ENCODE results near the gene PAXX. TPM values are rescaled to one million over a fixed set of nuclear protein-coding genes. Genes with fewer than 3 reads are reported as not detected.
A peak's percentile ranks its signal among the peaks of the same experiment; 100 is the strongest.
"Not testable (repeated sequence)": the region's sequence is repeated elsewhere in the genome, so short reads cannot be mapped to it uniquely, and the experiment has no call there.

Gene PAXX
- total RNA-seq, 1 donor from 2014 or later = 51.2 TPM

GRCh38 chr9:137032858-137033257 lies 40.6 kb downstream of the PAXX start:
- no peak for DNase-seq (ENCODE audit: low spot score)

DNA sequence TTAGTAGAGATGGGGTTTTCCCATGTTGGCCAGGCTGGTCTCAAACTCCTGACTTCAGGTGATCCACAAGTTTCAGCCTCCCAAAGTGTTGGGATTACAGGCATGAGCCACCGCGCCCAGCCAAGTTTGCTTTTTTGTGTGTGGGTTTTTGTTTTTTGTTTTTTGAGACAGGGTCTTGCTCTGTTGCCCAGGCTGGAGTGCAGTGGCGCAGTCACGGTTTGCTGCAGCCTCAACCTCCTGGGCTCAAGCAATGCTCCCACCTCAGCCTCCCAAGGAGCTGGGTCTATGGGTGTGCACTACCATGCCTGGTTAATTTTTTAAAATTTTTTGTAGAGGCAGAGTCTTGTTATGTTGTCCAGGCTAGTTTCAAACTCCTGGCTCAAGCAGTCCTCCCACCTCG lies 41.3 kb downstream of the PAXX start:
- DNase-seq (ENCODE audit: low spot score) = not testable (repeated sequence)

GRCh38 chr9:137034039-137034708 lies 42.0 kb downstream of the PAXX start:
- DNase-seq (ENCODE audit: low spot score) = no peak

DNA sequence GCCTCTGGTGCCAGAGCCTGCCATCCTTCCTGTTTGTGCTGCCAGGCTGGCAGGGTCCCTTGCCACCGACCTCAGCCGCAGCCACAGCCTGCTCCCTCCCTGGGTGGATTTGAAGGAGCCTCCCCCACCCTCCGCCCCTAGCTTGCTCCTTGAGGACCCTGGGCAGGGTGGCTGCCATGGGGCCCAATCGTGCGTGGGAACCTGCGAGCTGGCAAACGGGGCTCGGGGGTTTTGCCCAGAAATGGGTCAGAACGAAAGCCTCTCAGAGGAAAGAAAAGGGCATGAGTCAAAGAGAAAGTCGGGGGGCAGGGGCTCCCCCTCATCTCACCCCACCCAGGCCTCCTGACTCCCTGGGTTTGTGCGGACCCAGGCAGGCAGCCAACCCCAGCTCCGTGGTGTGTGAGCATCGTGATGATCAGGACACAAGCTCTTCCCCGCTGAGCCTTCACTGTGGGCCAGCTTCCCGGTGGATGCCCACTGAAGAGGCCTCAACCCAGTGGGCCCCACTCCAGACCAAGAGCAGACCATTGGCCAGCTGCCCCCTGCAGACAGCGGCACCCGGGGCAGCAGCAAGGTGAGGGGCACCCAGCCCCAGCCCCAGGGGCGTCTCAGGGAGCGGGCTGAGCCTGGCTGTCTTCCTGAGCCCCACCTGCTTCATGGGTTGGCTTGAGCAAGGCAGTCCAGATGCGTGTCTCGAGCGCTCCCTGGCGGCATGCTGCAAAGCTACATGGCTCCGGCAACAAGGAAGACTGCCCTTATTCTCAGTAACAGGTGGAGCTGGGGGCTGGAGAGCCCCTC lies 42.7 kb downstream of the PAXX start:
- DNase-seq (ENCODE audit: low spot score) = peak; percentile 84

DNA sequence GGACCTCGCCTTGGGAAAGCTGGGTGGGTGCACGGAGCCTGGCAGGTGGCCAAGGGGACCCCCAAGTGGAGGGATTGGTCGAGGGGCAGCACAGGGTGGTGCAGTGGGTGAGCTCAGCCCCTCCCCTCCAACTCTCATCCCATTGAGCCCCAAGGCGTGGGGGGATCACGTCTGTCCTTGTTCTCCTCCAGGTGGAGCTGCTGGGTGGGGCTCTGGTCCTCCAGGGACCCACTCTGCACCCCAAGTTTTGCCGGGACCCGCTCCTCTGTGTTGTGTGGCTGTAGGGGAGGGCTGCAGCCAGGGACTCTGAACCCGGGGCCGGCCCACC lies 43.2 kb downstream of the PAXX start:
- no peak for DNase-seq (ENCODE audit: low spot score)

DNA sequence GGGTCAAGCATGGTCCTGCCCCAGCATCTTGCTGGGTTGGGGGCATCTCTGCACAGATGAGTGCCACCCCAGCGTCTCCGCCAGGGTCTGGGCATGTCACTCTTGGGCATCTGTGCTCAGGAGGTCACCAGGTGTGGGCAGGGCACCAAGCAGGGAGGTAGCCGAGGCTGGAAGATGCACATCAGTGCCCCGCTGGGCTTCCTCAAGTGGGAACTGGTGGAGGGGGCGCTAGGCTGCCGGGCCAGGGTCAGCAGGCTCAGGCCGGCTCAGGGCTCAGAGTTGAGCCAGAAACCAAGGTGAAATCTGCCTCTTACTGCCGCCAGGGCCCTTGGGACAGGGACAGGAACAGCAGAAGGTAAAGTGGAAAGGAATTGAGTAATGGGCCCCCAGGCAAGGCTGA lies 43.7 kb downstream of the PAXX start:
- DNase-seq (ENCODE audit: low spot score) = no peak

- DNase-seq (ENCODE audit: low spot score) = no peak
Measured at GRCh38 chr9:137037035-137037434, 44.8 kb downstream of the PAXX start.

DNA sequence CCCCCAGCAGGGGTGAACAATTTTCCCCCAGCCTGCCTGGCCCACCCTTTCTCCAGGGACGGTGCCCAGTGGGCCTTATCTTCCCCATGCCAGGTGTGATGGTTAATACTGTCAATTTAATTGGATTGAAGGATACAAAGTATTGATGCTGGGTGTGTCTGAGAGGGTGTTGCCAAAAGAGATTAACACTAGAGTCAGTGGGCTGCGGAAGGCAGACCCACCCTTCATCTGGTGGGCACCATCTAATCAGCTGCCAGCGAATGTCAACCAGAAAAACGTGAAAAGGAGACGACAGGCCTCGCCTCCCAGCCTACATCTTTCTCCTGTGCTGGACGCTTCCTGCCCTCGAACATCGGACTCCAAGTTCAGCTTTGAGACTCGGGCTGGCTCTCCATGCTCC lies 45.3 kb downstream of the PAXX start:
- DNase-seq (ENCODE audit: low spot score) = no peak

- DNase-seq (ENCODE audit: low spot score) = no peak
Measured at GRCh38 chr9:137038916-137039315, 46.7 kb downstream of the PAXX start.

DNA sequence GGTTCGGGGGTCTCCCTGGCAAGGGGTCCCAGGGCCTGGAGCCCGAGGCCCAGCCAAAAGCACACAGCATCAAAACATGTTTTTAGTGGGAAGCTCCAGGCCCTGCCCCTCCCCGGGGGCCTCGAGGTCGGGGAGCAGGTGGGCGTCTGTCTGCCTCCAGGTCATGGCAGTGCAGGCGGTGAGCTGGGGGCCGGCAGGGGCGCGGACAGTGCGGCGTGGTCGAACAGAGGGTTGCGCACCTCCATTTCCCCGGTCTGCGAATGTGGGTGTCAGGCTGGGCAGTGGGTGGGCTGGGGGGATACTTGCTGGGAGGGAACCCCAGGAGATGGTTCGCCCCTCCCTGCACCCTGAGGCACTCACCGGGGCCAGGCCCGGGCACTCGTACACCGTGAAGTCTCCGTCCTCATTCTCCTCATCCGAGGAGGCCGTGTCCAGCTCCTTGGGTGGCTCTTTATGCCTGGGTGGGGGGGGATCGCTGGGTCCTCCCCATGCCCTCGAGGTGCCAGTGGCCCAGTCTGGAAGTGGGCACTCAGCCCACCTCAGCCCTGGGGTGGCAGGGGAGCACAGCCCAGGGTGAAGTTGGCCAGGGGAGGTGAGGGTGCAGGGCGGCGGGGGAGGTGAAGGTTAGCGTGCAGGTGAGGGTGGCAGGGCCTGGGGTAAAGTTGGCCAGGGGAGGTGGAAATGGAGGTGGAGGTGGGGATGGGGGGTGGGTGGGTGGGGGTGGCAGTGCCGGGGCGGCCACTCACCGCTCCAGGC lies 47.6 kb downstream of the PAXX start:
- no peak for DNase-seq (ENCODE audit: low spot score)

DNA sequence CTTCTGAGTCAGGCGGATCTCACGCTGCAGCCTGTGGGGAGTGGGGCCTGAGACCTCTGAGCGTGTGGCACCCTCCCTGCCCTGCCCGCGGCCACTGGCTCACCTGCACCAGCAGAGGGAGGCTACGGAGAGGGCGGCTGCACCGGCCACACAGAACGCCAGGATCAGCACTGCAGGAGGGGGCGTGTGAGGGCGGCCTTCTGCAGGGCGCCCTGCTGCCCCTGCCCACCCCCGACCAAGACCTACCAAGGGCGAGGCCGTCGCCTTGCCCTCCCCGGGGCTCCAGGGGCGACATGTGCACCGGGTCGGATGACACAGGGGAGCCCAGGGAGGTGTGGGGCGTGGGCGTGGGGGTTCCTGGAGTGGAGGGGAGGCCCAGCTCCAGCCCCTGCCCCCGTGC lies 48.3 kb downstream of the PAXX start:
- no peak for DNase-seq (ENCODE audit: low spot score)

GRCh38 chr9:137041124-137041523 lies 48.9 kb downstream of the PAXX start:
- no peak for DNase-seq (ENCODE audit: low spot score)

DNA sequence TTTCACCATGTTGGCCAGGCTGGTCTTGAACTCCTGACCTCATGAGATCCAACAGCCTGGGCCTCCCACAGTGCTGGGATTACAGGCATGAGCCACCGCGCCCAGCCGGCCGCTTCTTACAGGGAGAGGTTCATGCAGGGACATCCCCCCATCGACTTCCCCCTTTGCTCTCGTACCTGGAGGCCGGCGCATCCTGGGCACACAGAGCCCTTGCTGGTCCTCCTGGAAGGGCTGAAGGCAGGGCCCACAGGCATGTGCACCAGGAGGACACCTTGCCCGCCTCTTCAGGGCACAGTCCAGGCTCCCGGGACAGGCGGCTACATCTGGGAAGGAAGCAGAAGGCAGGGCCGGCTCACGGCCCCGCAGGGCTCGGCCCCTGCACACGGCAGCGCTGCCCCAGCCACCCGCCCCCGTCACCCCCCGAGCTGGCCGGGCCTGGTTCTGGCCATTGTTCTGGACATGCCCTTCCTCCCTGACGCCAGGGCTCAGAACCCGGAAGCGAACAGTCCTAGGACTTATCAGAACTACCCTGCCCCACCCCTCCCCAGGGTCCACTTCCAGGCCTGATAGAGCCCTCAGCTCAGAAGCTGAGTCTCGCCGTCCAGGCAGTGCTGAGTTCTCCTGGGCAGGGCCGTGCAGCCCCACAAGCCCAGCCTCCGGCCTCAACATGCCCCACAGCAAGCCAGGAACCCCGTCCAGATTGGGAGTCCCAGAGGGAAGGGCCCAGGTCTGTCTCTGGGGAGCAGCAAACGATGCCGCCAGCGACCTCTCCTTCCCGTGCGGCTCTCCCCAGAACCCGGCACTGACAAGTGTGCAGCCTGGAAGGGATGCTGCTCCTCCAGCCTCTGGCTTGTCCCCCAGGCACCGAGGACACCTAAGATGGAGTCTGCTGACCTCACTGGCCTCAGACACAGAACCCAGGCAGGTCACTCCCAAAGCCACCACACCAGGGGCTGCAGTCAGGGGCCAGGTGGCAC lies 50.8 kb downstream of the PAXX start:
- DNase-seq (ENCODE audit: low spot score) = no peak

Other genes with a start within 250 kb of the PAXX start
- gene LCN10, start 249.5 kb upstream of the PAXX start, total RNA-seq = 11.4 TPM
- gene LCN6, start 243.9 kb upstream of the PAXX start, total RNA-seq = 12.8 TPM
- not detected for gene LCN8, start 234.2 kb upstream of the PAXX start, total RNA-seq
- not detected for gene LCN15, start 227.9 kb upstream of the PAXX start, total RNA-seq
- 81.3 TPM for gene TMEM141, start 201.1 kb upstream of the PAXX start, total RNA-seq
- gene CCDC183, start 196.1 kb upstream of the PAXX start, total RNA-seq = 2.3 TPM
- gene RABL6, start 184.5 kb upstream of the PAXX start, total RNA-seq = 91.0 TPM
- gene AJM1, start 149.9 kb upstream of the PAXX start, total RNA-seq = 19.4 TPM
- 150 TPM for gene PHPT1, start 143.0 kb upstream of the PAXX start, total RNA-seq
- gene MAMDC4, start 140.1 kb upstream of the PAXX start, total RNA-seq = 38.6 TPM
- gene EDF1, start 126.1 kb upstream of the PAXX start, total RNA-seq = 342 TPM
- 19.6 TPM for gene TRAF2, start 105.9 kb upstream of the PAXX start, total RNA-seq
- gene FBXW5, start 47.7 kb upstream of the PAXX start, total RNA-seq = 144 TPM
- 110 TPM for gene C8G, start 47.2 kb upstream of the PAXX start, total RNA-seq
- gene LCN12, start 40.1 kb upstream of the PAXX start, total RNA-seq = 10.0 TPM
- 481 TPM for gene PTGDS, start 14.9 kb upstream of the PAXX start, total RNA-seq
- gene LCNL1, start 9.4 kb upstream of the PAXX start, total RNA-seq = 0.92 TPM
- gene CLIC3, start 4.1 kb downstream of the PAXX start, total RNA-seq = 2.2 TPM
- gene ABCA2, start 35.8 kb downstream of the PAXX start, total RNA-seq = 298 TPM
- gene FUT7, start 39.7 kb downstream of the PAXX start, total RNA-seq = 0.26 TPM
- 376 TPM for gene NPDC1, start 53.8 kb downstream of the PAXX start, total RNA-seq
- 41.1 TPM for gene ENTPD2, start 61.6 kb downstream of the PAXX start, total RNA-seq
- gene SAPCD2, start 78.1 kb downstream of the PAXX start, total RNA-seq = 2.4 TPM
- gene UAP1L1, start 85.1 kb downstream of the PAXX start, total RNA-seq = 10.5 TPM
- 59.8 TPM for gene MAN1B1, start 94.6 kb downstream of the PAXX start, total RNA-seq
- gene DPP7, start 122.3 kb downstream of the PAXX start, total RNA-seq = 199 TPM
- gene GRIN1, start 146.7 kb downstream of the PAXX start, total RNA-seq = 0.83 TPM
- gene LRRC26, start 177.6 kb downstream of the PAXX start, total RNA-seq = 0.43 TPM
- gene TMEM210, start 179.6 kb downstream of the PAXX start, total RNA-seq = not detected
- 64.6 TPM for gene ANAPC2, start 196.1 kb downstream of the PAXX start, total RNA-seq
- gene SSNA1, start 196.3 kb downstream of the PAXX start, total RNA-seq = 65.7 TPM
- gene TPRN, start 208.3 kb downstream of the PAXX start, total RNA-seq = 74.4 TPM
- gene TMEM203, start 213.2 kb downstream of the PAXX start, total RNA-seq = 37.6 TPM
- 29.5 TPM for gene NDOR1, start 213.3 kb downstream of the PAXX start, total RNA-seq
- gene RNF208, start 229.8 kb downstream of the PAXX start, total RNA-seq = 16.8 TPM
- 0.78 TPM for gene CYSRT1, start 232.8 kb downstream of the PAXX start, total RNA-seq
- 0.95 TPM for gene RNF224, start 235.1 kb downstream of the PAXX start, total RNA-seq
- 0.49 TPM for gene SLC34A3, start 238.5 kb downstream of the PAXX start, total RNA-seq
- 296 TPM for gene TUBB4B, start 248.9 kb downstream of the PAXX start, total RNA-seq